ENCODE measurements around the gene CORO2B. TPM values are rescaled to one million over a fixed set of nuclear protein-coding genes. Genes with fewer than 3 reads are reported as not detected.
"Not testable (repeated sequence)": the region's sequence is repeated elsewhere in the genome, so short reads cannot be mapped to it uniquely, and the experiment has no call there.

The CORO2B gene
- total RNA-seq, 4 donors from 2014 or later: 1.3 to 3.3 (median 2.3) TPM

DNA sequence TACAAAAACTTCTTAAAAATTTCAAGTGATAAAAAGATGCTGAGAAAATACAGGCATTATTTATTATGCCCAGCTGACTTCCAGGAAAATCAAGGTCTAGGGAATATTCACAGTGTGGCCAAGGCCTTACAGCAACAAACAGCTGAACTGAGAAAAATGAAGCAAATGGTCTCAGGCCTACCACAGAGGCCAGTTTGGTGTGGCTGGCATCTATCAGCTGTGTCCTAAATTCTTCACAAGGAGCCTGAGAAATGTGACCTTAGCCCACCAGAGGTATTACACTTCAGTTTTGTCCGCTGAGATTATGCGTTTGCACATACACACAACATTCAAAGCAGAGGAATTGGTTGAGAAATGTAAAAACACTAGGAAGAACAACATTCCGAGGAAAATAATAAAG lies 164.5 kb downstream of the CORO2B start:
- Histone ChIP-seq H3K4me1 (no peaks in the 10 kb centered on the region), H3K27ac (no peak overlapping the region), H3K36me3 (no peaks in the 10 kb centered on the region), H3K4me3 (no peak overlapping the region), H3K9me3 (no peaks in the 10 kb centered on the region), H3K27me3 (no peaks in the 10 kb centered on the region)
- DNase-seq (ENCODE audit: low spot score in 2 of 2): no peak
- 97% methylated on average over 3 of the region's 3 CpGs for WGBS
- TF ChIP-seq POLR2A (IDR thresholded peaks at IDR 0.05): no peak
- TF ChIP-seq, protein P1, sequence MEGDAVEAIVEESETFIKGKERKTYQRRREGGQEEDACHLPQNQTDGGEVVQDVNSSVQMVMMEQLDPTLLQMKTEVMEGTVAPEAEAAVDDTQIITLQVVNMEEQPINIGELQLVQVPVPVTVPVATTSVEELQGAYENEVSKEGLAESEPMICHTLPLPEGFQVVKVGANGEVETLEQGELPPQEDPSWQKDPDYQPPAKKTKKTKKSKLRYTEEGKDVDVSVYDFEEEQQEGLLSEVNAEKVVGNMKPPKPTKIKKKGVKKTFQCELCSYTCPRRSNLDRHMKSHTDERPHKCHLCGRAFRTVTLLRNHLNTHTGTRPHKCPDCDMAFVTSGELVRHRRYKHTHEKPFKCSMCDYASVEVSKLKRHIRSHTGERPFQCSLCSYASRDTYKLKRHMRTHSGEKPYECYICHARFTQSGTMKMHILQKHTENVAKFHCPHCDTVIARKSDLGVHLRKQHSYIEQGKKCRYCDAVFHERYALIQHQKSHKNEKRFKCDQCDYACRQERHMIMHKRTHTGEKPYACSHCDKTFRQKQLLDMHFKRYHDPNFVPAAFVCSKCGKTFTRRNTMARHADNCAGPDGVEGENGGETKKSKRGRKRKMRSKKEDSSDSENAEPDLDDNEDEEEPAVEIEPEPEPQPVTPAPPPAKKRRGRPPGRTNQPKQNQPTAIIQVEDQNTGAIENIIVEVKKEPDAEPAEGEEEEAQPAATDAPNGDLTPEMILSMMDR (IDR thresholded peaks at IDR 0.05): no peak
- no peak for TF ChIP-seq EP300 (IDR thresholded peaks at IDR 0.05)
- no peak for TF ChIP-seq POLR2AphosphoS5 (IDR thresholded peaks at IDR 0.05)

DNA sequence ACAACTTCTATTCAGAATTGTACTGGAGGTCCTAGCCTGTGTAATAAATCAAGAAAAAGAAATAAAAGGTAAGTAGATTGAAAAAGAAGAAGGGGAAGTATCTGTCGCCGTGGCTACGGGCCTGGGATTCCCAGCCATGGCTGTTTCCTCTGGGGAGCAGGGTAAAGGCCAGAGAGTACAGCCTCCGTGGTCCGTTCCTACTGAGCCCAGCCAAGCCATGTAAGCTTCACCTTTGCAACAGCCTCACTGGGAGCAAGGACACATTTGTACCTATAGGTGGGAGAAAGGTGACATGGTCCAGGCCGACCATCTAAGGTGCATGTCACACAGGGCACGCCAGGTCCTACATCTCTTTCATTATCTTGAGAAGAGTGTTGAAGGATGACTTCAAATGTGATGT lies 170.6 kb downstream of the CORO2B start:
- no peak overlapping the region for H3K4me3 ChIP-seq
- 79% methylated on average over 7 of the region's 7 CpGs for WGBS
- H3K27ac ChIP-seq: no peak overlapping the region
- TF ChIP-seq POLR2A (IDR thresholded peaks at IDR 0.05): no peak
- no peak for TF ChIP-seq EP300 (IDR thresholded peaks at IDR 0.05)
- TF ChIP-seq, protein P1 (IDR thresholded peaks at IDR 0.05): no peak
- no peak for TF ChIP-seq POLR2AphosphoS5 (IDR thresholded peaks at IDR 0.05)
- no peaks in the 10 kb centered on the region for H3K9me3 ChIP-seq
- DNase-seq (ENCODE audit: low spot score in 2 of 2): no peak
- H3K36me3 ChIP-seq: no peaks in the 10 kb centered on the region
- H3K4me1 ChIP-seq: no peaks in the 10 kb centered on the region
- H3K27me3 ChIP-seq: no peaks in the 10 kb centered on the region

DNA sequence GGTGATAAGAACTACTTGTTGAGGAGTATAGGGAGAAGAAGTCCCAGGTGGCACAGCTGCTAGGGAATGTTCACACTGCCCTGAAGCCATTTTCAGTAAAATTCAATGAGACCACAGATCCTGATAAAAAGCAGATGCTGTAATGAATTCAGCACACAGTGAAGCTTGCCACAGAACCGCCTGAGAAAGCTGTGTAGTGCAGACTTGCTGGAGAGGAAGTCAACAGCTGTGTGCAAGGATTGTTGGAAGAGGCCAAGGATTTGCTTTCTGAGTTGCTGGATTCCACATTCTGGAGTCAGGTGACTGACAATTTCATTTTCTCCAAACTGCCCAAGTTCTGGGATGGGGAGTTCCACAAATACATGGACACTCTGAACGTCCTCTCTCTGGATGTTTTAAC lies 171.0 kb downstream of the CORO2B start:
- no peaks in the 10 kb centered on the region for H3K4me1 ChIP-seq
- no peak overlapping the region for H3K4me3 ChIP-seq
- H3K27ac ChIP-seq: no peak overlapping the region
- no peaks in the 10 kb centered on the region for H3K27me3 ChIP-seq
- TF ChIP-seq POLR2A (IDR thresholded peaks at IDR 0.05): no peak
- no peak for TF ChIP-seq POLR2AphosphoS5 (IDR thresholded peaks at IDR 0.05)
- no peak for TF ChIP-seq EP300 (IDR thresholded peaks at IDR 0.05)
- TF ChIP-seq, protein P1 (IDR thresholded peaks at IDR 0.05): no peak
- H3K36me3 ChIP-seq: no peaks in the 10 kb centered on the region
- 61% methylated on average over 2 of the region's 2 CpGs for WGBS
- no peaks in the 10 kb centered on the region for H3K9me3 ChIP-seq
- DNase-seq (ENCODE audit: low spot score in 2 of 2): no peak

DNA sequence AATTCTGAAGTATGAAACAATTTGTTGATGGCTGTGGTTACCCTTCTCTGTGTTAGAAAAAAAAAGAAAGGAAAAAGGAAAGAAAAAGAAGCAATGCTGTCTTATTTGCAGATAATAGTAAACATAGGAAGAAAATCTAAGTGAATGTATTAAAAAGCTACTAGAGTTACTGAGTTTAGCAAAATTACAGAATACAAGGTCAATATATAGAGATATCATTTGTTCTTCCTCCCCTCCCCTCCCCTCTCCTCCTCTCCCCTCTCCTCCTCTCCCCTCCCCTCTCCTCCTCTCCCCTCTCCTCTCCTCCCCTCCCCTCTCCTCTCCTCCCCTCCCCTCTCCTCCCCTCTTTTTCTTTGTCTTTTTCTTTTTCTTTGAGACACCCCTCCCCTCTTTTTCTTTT lies 172.8 kb downstream of the CORO2B start:
- no peak overlapping the region for H3K27ac ChIP-seq
- H3K27me3 ChIP-seq: no peaks in the 10 kb centered on the region
- H3K4me3 ChIP-seq: no peak overlapping the region
- H3K9me3 ChIP-seq: no peaks in the 10 kb centered on the region
- no peaks in the 10 kb centered on the region for H3K36me3 ChIP-seq
- no peaks in the 10 kb centered on the region for H3K4me1 ChIP-seq
- DNase-seq (ENCODE audit: low spot score in 2 of 2): no peak
- TF ChIP-seq EP300 (IDR thresholded peaks at IDR 0.05) (no peak), POLR2A (IDR thresholded peaks at IDR 0.05) (no peak), POLR2AphosphoS5 (IDR thresholded peaks at IDR 0.05) (no peak)
- TF ChIP-seq, protein P1 (IDR thresholded peaks at IDR 0.05): no peak

DNA sequence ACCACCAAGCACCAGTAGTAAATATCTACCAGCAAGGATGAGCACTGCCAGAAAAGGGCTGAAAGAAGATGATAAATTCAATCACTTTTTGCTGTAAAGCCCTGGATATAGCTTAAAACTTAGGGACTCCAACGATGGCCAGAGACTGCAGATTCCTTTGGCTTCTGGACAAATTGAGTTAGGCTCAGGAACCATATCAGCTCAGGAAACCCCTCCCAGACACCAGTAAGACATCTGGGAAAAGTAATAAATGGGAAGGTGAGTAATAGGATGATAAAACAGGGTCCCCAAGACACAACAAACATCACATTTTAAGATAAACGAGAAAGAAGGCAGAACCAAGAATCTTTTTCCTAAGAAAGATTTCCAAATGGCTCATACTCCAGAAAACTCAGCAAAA lies 176.9 kb downstream of the CORO2B start:
- H3K27me3 ChIP-seq: no peaks in the 10 kb centered on the region
- no peak overlapping the region for H3K4me3 ChIP-seq
- DNase-seq (ENCODE audit: low spot score in 2 of 2): no peak
- TF ChIP-seq, protein P1 (IDR thresholded peaks at IDR 0.05): no peak
- no peak for TF ChIP-seq POLR2A (IDR thresholded peaks at IDR 0.05)
- no peak for TF ChIP-seq POLR2AphosphoS5 (IDR thresholded peaks at IDR 0.05)
- TF ChIP-seq EP300 (IDR thresholded peaks at IDR 0.05): no peak
- no peak overlapping the region for H3K27ac ChIP-seq
- WGBS: 50% methylated on average over 2 of the region's 2 CpGs
- H3K9me3 ChIP-seq: no peaks in the 10 kb centered on the region
- H3K4me1 ChIP-seq: no peaks in the 10 kb centered on the region
- H3K36me3 ChIP-seq: no peaks in the 10 kb centered on the region

DNA sequence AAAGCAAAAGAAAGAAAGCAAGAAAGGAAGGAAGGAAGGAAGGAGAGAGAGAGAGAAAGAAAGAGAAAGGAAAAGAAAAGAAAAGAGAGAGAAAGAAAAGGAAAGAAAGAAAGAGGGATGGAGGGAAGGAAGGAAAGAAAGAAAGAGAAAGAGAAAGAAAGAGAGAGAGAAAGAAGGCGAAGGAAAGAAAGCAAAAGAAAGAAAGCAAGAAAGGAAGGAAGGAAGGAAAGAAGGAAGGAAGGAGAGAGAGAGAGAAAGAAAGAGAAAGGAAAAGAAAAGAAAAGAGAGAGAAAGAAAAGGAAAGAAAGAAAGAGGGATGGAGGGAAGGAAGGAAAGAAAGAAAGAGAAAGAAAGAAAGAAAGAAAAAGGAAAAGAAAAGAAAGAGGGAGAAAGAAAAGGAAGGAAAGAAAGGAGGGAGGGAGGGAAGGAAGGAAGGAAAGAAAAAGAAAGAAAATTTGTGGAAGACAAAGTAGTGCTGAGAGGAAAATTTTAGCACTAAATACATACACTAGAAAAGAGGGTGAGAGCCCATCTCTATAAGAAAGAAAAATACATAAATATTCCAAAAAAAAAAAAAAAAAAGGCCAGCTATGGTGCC lies 181.3 kb downstream of the CORO2B start:
- not testable (repeated sequence) for H3K36me3 ChIP-seq; H3K4me1 ChIP-seq; H3K27ac ChIP-seq; H3K9me3 ChIP-seq; H3K4me3 ChIP-seq; H3K27me3 ChIP-seq; DNase-seq (ENCODE audit: low spot score in 2 of 2)
- WGBS: 91% methylated on average over 1 of the region's 1 CpG
